Naive thymus-derived CD4-positive, alpha-beta T cell (primary cell): Measurements from ENCODE around the gene DUOXA1. TPM values are rescaled to one million over a fixed set of nuclear protein-coding genes. Genes with fewer than 3 reads are reported as not detected.

Experiments used
- ATAC-seq: fragments of 150-1000 bp; cut with Tn5 transposase; 2 replicates; pipeline ENCODE4 v1.10.0; 2021; ENCODE audit warnings: mild to moderate bottlenecking, moderate library complexity
- CTCF ChIA-PET: fragments of 350-600 bp; sonication (Branson Sonifier 250); formaldehyde crosslinking; loops from one replicate; lab custom pipeline; 2021; ENCODE audit warnings: antibody characterized with exemption; lab: Charles Lee
- POLR2A ChIA-PET: fragments of 350-600 bp; sonication (Branson Sonifier 250); formaldehyde crosslinking; loops from one replicate; lab custom pipeline; 2021; ENCODE audit warnings: antibody characterized with exemption, inconsistent platforms; lab: Charles Lee
- DNase-seq, 9 donors: peaks; one replicate each; pipeline versions ENCODE4 v3.0.0 to v3.0.0-alpha.2; 2020 to 2022; ENCODE audit warnings: mixed read lengths in 1 of 9
- H3K27ac ChIP-seq: one replicate; pipeline ENCODE4 v1.7.0; 2013; ENCODE audit warnings: mild to moderate bottlenecking, low read depth, low read length, moderate library complexity
- H3K27me3 ChIP-seq, 2 donors: one replicate each; pipeline ENCODE4 v1.7.0; 2013; ENCODE audit warnings: low read length in 2 of 2, mild to moderate bottlenecking in 2 of 2, moderate library complexity in 2 of 2; ENCODE audit not compliant: control insufficient read depth in 2 of 2, insufficient read depth in 2 of 2
- H3K36me3 ChIP-seq, 3 experiments: 1 replicate in 2 of 3; 2 replicates in 1 of 3; pipeline ENCODE4 v1.7.0; 2013; ENCODE audit warnings: low read length in 3 of 3, mild to moderate bottlenecking in 3 of 3, moderate library complexity in 1 of 3; ENCODE audit not compliant: insufficient read depth in 3 of 3, control insufficient read depth in 2 of 3
- H3K4me1 ChIP-seq, 2 donors: one replicate each; pipeline ENCODE4 v1.7.0; 2013; ENCODE audit warnings: low read length in 2 of 2, mild to moderate bottlenecking in 2 of 2, moderate library complexity in 1 of 2; ENCODE audit not compliant: control insufficient read depth in 2 of 2, insufficient read depth in 2 of 2
- H3K4me3 ChIP-seq: 2 replicates; pipeline ENCODE4 v1.7.0; 2013; ENCODE audit warnings: mild to moderate bottlenecking, low read length
- H3K9me3 ChIP-seq, 3 experiments: 1 replicate in 2 of 3; 2 replicates in 1 of 3; pipeline ENCODE4 v1.7.0; 2013; ENCODE audit warnings: low read length in 3 of 3; ENCODE audit not compliant: control insufficient read depth in 2 of 3
- H3K27ac Mint-ChIP-seq, 9 donors: one replicate each; pipeline ENCODE4 v1.8.0; 2020 to 2022; ENCODE audit warnings: mixed read lengths in 9 of 9, mild to moderate bottlenecking in 8 of 9, moderate library complexity in 5 of 9, inconsistent platforms in 2 of 9
- H3K27me3 Mint-ChIP-seq, 5 donors: one replicate each; pipeline ENCODE4 v1.8.0; 2021 to 2022; ENCODE audit warnings: mixed read lengths in 5 of 5, mild to moderate bottlenecking in 1 of 5
- H3K36me3 Mint-ChIP-seq, 5 donors: one replicate each; pipeline ENCODE4 v1.8.0; 2020 to 2022; ENCODE audit warnings: mixed read lengths in 5 of 5, mild to moderate bottlenecking in 3 of 5, inconsistent platforms in 1 of 5
- H3K4me1 Mint-ChIP-seq, 7 donors: one replicate each; pipeline ENCODE4 v1.8.0; 2020 to 2022; ENCODE audit warnings: mixed read lengths in 7 of 7, mild to moderate bottlenecking in 3 of 7, inconsistent platforms in 1 of 7
- H3K4me3 Mint-ChIP-seq, 10 donors: one replicate each; pipeline ENCODE4 v1.8.0; 2020 to 2022; ENCODE audit warnings: mild to moderate bottlenecking in 10 of 10, mixed read lengths in 10 of 10, moderate library complexity in 6 of 10, inconsistent platforms in 2 of 10
- H3K9me3 Mint-ChIP-seq, 11 donors: one replicate each; pipeline ENCODE4 v1.8.0; 2020 to 2022; ENCODE audit warnings: mixed read lengths in 11 of 11, mild to moderate bottlenecking in 4 of 11, inconsistent platforms in 1 of 11, moderate library complexity in 1 of 11
- intact Hi-C, 2 donors: fragments of 100-400 bp; cut with micrococcal nuclease; formaldehyde crosslinking; loops; one replicate each; pipeline ENCODE4 v1.15.1; 2023
- polyA plus RNA-seq, 2 donors: library from polyadenylated mRNA; unstranded; fragments of 300-500 nt; fragmentation: Illumina TruSeq; gene quantifications; one replicate each; pipeline ENCODE4 v1.2.3, GENCODE V29; 2021
- total RNA-seq, 6 experiments: library from RNA in 5 of 6; stranded (reverse) in 5 of 6; gene quantifications; 1 replicate in 5 of 6; 2 replicates in 1 of 6; pipeline ENCODE4 v1.2.3 and lab custom pipeline; 2021 to 2026

Gene DUOXA1
- total and polyA plus RNA-seq, 7 experiments from 2014 or later: 0.22 to 0.51 (median 0.49) TPM; not detected in 4

GRCh38 chr15:45134682-45135604 is 5.3 kb upstream of the DUOXA1 start:
- Histone ChIP-seq H3K36me3 (no peaks in the 10 kb centered on the region), H3K9me3 (no peaks in the 10 kb centered on the region), H3K4me1 (peaks cover 0 to 6% of the 10 kb centered on the region in 2 donors), H3K4me3 (no peak overlapping the region), H3K27me3 (peaks cover 5 to 13% of the 10 kb centered on the region in 2 donors), H3K27ac (no peak overlapping the region)
- peaks cover 0 to 2% (median 0%) of the 10 kb centered on the region in 5 donors for H3K36me3 Mint-ChIP-seq
- POLR2A ChIA-PET: no interaction called here
- intact Hi-C loops: loop anchor here in 1 of 2 donors (1.0 kb wide), 1 partner anchor 9 kb away; no protein-coding TSS in a partner anchor
- CTCF ChIA-PET: interaction anchor here (1.1 kb wide), 1 partner anchor 9 kb away, joined by 4 read pairs; no protein-coding TSS in a partner anchor
- peaks cover 39 to 64% (median 50%) of the 10 kb centered on the region in 5 donors for H3K27me3 Mint-ChIP-seq
- H3K4me3 Mint-ChIP-seq: peak overlapping the region; percentile 29 to 76 (median 50)
- DNase-seq: peak in 1 of 9 donors; percentile 32
- no peak overlapping the region for H3K27ac Mint-ChIP-seq
- H3K9me3 Mint-ChIP-seq: no peaks in the 10 kb centered on the region
- peaks cover 4 to 22% (median 13%) of the 10 kb centered on the region in 7 donors for H3K4me1 Mint-ChIP-seq
- ATAC-seq: peak; percentile 55

- ATAC-seq (no peak), DNase-seq (no peak)
- H3K27ac ChIP-seq: no peak overlapping the region
- Mint-ChIP-seq H3K27ac (no peak overlapping the region), H3K9me3 (no peaks in the 10 kb centered on the region), H3K36me3 (peaks cover 0 to 2% (median 0%) of the 10 kb centered on the region in 5 donors), H3K4me3 (peak overlapping the region in 5 of 10 donors; percentile 47 to 76 (median 71)), H3K4me1 (peaks cover 4 to 22% (median 13%) of the 10 kb centered on the region in 7 donors), H3K27me3 (peaks cover 40 to 65% (median 51%) of the 10 kb centered on the region in 5 donors)
- H3K36me3 ChIP-seq: no peaks in the 10 kb centered on the region
- CTCF ChIA-PET: interaction anchor here (0.7 to 1.1 kb wide), 2 partner anchors 16 to 21 kb away, joined by 3 to 5 read pairs; no protein-coding TSS in a partner anchor
- H3K4me1 ChIP-seq: peaks cover 0 to 6% of the 10 kb centered on the region in 2 donors
- intact Hi-C loops: no loop called here
- peaks cover 5 to 13% of the 10 kb centered on the region in 2 donors for H3K27me3 ChIP-seq
- H3K4me3 ChIP-seq: no peak overlapping the region
- no peaks in the 10 kb centered on the region for H3K9me3 ChIP-seq
- POLR2A ChIA-PET: no interaction called here
Measured at GRCh38 chr15:45134046-45134445, 4.4 kb upstream of the DUOXA1 start.

GRCh38 chr15:45133561-45133920 is 3.9 kb upstream of the DUOXA1 start:
- peaks cover 0 to 6% of the 10 kb centered on the region in 2 donors for H3K4me1 ChIP-seq
- H3K4me3 Mint-ChIP-seq: peak overlapping the region in 1 of 10 donors; percentile 40
- H3K36me3 Mint-ChIP-seq: peaks cover 0 to 2% (median 0%) of the 10 kb centered on the region in 5 donors
- peaks cover 45 to 70% (median 56%) of the 10 kb centered on the region in 5 donors for H3K27me3 Mint-ChIP-seq
- intact Hi-C loops: no loop called here
- ChIA-PET POLR2A (no interaction called here), CTCF (interaction anchor here (0.7 to 1.1 kb wide), 2 partner anchors 16 to 22 kb away, joined by 3 to 5 read pairs; no protein-coding TSS in a partner anchor)
- DNase-seq (no peak), ATAC-seq (no peak)
- H3K4me3 ChIP-seq: no peak overlapping the region
- H3K36me3 ChIP-seq: no peaks in the 10 kb centered on the region
- H3K27me3 ChIP-seq: peaks cover 5 to 13% of the 10 kb centered on the region in 2 donors
- no peaks in the 10 kb centered on the region for H3K9me3 Mint-ChIP-seq
- no peaks in the 10 kb centered on the region for H3K9me3 ChIP-seq
- H3K27ac Mint-ChIP-seq: no peak overlapping the region
- H3K4me1 Mint-ChIP-seq: peaks cover 4 to 25% (median 15%) of the 10 kb centered on the region in 7 donors
- no peak overlapping the region for H3K27ac ChIP-seq

GRCh38 chr15:45132844-45133560 is 3.3 kb upstream of the DUOXA1 start:
- Mint-ChIP-seq H3K27ac (no peak overlapping the region), H3K27me3 (peaks cover 50 to 76% (median 58%) of the 10 kb centered on the region in 5 donors), H3K4me1 (peaks cover 4 to 29% (median 18%) of the 10 kb centered on the region in 7 donors), H3K36me3 (peaks cover 0 to 2% (median 0%) of the 10 kb centered on the region in 5 donors), H3K9me3 (no peaks in the 10 kb centered on the region), H3K4me3 (peak overlapping the region in 1 of 10 donors; percentile 22)
- DNase-seq: no peak
- no peak overlapping the region for H3K4me3 ChIP-seq
- H3K4me1 ChIP-seq: peaks cover 0 to 6% of the 10 kb centered on the region in 2 donors
- no peak overlapping the region for H3K27ac ChIP-seq
- H3K36me3 ChIP-seq: no peaks in the 10 kb centered on the region
- H3K9me3 ChIP-seq: no peaks in the 10 kb centered on the region
- CTCF ChIA-PET: interaction anchor here (0.7 to 1.9 kb wide), 4 partner anchors 12 to 22 kb away, joined by 3 to 7 read pairs (median 4); no protein-coding TSS in a partner anchor
- POLR2A ChIA-PET: interaction anchor here (1.5 kb wide), 1 partner anchor 15 kb away, joined by 4 read pairs; no protein-coding TSS in a partner anchor
- no peak for ATAC-seq
- H3K27me3 ChIP-seq: peaks cover 5 to 13% of the 10 kb centered on the region in 2 donors
- intact Hi-C loops: no loop called here

GRCh38 chr15:45131510-45131909 is 1.8 kb upstream of the DUOXA1 start:
- POLR2A ChIA-PET: no interaction called here
- Histone ChIP-seq H3K4me1 (peaks cover 0 to 6% of the 10 kb centered on the region in 2 donors), H3K9me3 (no peaks in the 10 kb centered on the region), H3K27me3 (peaks cover 5 to 15% of the 10 kb centered on the region in 2 donors), H3K36me3 (no peaks in the 10 kb centered on the region), H3K27ac (no peak overlapping the region), H3K4me3 (no peak overlapping the region)
- intact Hi-C loops: no loop called here
- CTCF ChIA-PET: interaction anchor here (1.9 kb wide), 1 partner anchor 13 kb away, joined by 7 read pairs; no protein-coding TSS in a partner anchor
- peaks cover 53 to 76% (median 60%) of the 10 kb centered on the region in 5 donors for H3K27me3 Mint-ChIP-seq
- no peak overlapping the region for H3K4me3 Mint-ChIP-seq
- no peak overlapping the region for H3K27ac Mint-ChIP-seq
- H3K9me3 Mint-ChIP-seq: no peaks in the 10 kb centered on the region
- H3K36me3 Mint-ChIP-seq: peaks cover 0 to 2% (median 0%) of the 10 kb centered on the region in 5 donors
- ATAC-seq (no peak), DNase-seq (no peak)
- H3K4me1 Mint-ChIP-seq: peaks cover 4 to 28% (median 17%) of the 10 kb centered on the region in 7 donors
